ENCODE data around the gene PDZD7. TPM values are rescaled to one million over a fixed set of nuclear protein-coding genes. Genes with fewer than 3 reads are reported as not detected.

The PDZD7 gene
- total RNA-seq, 1 donor from 2014 or later: 0.29 TPM

DNA sequence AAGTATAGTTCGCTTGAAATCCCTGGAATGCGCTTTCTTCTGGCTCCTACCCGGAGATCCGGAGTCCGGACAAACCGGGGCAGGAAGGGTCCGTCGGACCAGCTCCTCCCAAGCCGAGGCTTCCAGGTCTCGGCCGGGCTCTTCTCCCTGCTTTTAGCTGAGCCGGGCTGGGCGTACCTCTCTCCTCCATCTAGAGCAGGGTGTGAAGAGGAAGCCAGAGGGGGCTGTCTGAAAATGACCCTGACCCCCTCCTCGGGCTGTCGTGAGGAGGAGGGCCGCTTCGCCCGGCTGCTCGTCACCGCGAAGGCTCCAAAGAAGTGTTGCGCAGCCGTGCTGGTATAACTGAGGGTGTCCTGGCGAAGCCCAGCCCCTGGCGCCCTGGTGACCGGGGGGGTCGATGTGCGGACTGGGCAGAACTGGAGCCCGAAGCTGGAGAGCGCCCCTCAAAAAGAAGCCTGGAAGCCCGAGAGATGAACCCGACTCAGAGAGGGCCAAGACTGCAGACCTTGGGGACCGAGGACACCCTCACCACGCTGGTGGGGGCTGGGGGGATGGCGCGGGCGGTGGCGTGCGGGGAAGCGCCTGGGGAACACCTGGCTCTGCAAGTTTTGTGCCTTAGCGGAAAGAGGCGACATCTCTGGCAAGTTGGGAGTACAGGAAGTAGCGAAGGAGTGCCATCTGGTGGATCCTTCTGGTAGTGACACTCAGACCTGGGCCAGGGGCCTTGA, 36.6 kb upstream of the PDZD7 start:
- Mint-ChIP-seq H3K36me3 (ENCODE audit: insufficient read depth) (no peaks in the 10 kb centered on the region), H3K4me1 (ENCODE audit: low read depth) (peaks cover 2% of the 10 kb centered on the region), H3K27me3 (peaks cover 66% of the 10 kb centered on the region), H3K4me3 (ENCODE audit: low read depth) (peak overlapping the region; percentile 72), H3K9me3 (ENCODE audit: low read depth) (no peaks in the 10 kb centered on the region), H3K27ac (peak overlapping the region; percentile 80)
- peak; percentile 72 for DNase-seq (ENCODE audit: low spot score, unreplicated experiment)
- TF ChIP-seq, protein P1, sequence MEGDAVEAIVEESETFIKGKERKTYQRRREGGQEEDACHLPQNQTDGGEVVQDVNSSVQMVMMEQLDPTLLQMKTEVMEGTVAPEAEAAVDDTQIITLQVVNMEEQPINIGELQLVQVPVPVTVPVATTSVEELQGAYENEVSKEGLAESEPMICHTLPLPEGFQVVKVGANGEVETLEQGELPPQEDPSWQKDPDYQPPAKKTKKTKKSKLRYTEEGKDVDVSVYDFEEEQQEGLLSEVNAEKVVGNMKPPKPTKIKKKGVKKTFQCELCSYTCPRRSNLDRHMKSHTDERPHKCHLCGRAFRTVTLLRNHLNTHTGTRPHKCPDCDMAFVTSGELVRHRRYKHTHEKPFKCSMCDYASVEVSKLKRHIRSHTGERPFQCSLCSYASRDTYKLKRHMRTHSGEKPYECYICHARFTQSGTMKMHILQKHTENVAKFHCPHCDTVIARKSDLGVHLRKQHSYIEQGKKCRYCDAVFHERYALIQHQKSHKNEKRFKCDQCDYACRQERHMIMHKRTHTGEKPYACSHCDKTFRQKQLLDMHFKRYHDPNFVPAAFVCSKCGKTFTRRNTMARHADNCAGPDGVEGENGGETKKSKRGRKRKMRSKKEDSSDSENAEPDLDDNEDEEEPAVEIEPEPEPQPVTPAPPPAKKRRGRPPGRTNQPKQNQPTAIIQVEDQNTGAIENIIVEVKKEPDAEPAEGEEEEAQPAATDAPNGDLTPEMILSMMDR (IDR thresholded peaks at IDR 0.05; ENCODE audit: unreplicated experiment): peak; percentile 83

GRCh38 chr10:101066896-101067355, 36.0 kb upstream of the PDZD7 start:
- peaks cover 62% of the 10 kb centered on the region for H3K27me3 Mint-ChIP-seq
- TF ChIP-seq, protein P1 (IDR thresholded peaks at IDR 0.05; ENCODE audit: unreplicated experiment): no peak
- H3K4me1 Mint-ChIP-seq (ENCODE audit: low read depth): peaks cover 3% of the 10 kb centered on the region
- no peak for DNase-seq (ENCODE audit: low spot score, unreplicated experiment)
- H3K9me3 Mint-ChIP-seq (ENCODE audit: low read depth): no peaks in the 10 kb centered on the region
- peak overlapping the region; percentile 72 for H3K4me3 Mint-ChIP-seq (ENCODE audit: low read depth)
- H3K27ac Mint-ChIP-seq: peak overlapping the region; percentile 56
- no peaks in the 10 kb centered on the region for H3K36me3 Mint-ChIP-seq (ENCODE audit: insufficient read depth)

DNA sequence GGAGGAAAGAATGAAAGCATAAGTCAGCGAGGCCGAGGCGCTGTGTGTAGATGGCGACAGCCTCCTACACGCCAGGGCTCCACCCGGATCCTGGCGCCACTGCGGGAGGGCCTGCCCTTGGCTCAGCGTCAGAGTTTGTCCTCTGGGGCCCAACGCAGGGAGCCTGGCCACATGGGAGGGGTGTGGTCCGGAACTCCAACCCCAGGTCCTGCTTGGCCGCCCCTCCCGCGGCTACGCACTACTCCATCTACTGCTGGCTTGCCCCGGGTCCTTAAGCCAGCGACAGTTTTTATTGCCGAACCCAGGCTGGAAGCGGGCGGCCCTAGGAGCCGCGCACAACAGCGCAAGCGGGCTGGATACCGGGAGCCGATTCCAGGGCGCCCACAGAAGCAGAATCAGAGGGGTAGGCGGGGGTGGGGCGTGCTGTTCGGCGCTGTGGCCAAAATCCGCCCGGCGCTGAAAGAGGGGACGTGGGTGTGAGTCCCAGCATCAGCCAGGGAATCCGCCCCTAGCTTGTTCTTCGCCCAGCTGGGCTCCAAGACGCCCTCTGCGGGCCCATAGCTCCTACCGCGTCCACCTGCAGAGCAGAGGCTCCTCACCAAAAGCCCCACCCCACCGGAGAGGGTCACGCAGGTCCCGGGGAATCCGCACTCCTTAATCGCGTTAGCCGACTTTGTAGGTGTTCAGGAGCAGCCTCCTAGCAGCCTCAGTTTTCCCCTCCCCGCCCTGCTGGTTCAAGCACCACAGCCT, 35.4 kb upstream of the PDZD7 start:
- peak overlapping the region; percentile 74 for H3K27ac Mint-ChIP-seq
- no peaks in the 10 kb centered on the region for H3K36me3 Mint-ChIP-seq (ENCODE audit: insufficient read depth)
- peak overlapping the region; percentile 53 for H3K4me3 Mint-ChIP-seq (ENCODE audit: low read depth)
- no peaks in the 10 kb centered on the region for H3K9me3 Mint-ChIP-seq (ENCODE audit: low read depth)
- H3K4me1 Mint-ChIP-seq (ENCODE audit: low read depth): peaks cover 7% of the 10 kb centered on the region
- DNase-seq (ENCODE audit: low spot score, unreplicated experiment): peak; percentile 37
- TF ChIP-seq, protein P1 (IDR thresholded peaks at IDR 0.05; ENCODE audit: unreplicated experiment): peak; percentile 55
- peaks cover 59% of the 10 kb centered on the region for H3K27me3 Mint-ChIP-seq

DNA sequence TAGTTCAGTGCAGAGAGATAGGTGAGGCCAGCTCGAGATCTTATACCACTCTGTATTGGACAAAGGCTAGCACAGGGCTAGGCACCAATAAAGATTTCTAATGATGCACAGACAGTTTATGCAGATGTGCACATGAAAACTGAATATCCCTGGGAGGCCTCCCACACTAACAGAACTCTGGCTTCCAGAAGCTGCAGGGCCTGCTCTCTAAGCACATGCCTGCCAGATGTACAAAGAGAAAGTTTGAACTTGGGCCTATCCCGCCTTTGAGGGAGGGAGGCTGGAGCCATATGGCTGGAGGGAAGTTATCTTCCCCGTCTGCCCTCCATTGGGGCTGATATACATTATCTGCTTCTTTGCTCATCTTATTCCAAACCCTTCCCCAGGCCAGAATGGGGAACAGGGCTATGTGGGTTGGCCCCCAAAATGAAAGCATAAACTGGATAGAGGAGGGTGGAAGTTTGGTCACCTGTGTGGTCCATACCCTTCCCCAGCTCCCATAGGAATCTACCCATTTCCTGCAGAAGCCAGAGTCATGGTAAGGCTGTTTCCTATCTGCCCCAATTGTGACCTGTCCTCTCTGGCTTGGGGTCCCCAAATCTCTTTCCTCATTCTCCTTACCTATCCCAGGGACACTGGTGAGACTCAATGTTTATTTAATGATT, 34.7 kb upstream of the PDZD7 start:
- H3K27ac Mint-ChIP-seq: no peak overlapping the region
- peaks cover 7% of the 10 kb centered on the region for H3K4me1 Mint-ChIP-seq (ENCODE audit: low read depth)
- H3K36me3 Mint-ChIP-seq (ENCODE audit: insufficient read depth): no peaks in the 10 kb centered on the region
- H3K9me3 Mint-ChIP-seq (ENCODE audit: low read depth): no peaks in the 10 kb centered on the region
- TF ChIP-seq, protein P1 (IDR thresholded peaks at IDR 0.05; ENCODE audit: unreplicated experiment): no peak
- no peak for DNase-seq (ENCODE audit: low spot score, unreplicated experiment)
- peaks cover 56% of the 10 kb centered on the region for H3K27me3 Mint-ChIP-seq
- H3K4me3 Mint-ChIP-seq (ENCODE audit: low read depth): no peak overlapping the region

- no peak overlapping the region for H3K4me3 Mint-ChIP-seq (ENCODE audit: low read depth)
- no peaks in the 10 kb centered on the region for H3K9me3 Mint-ChIP-seq (ENCODE audit: low read depth)
- H3K27me3 Mint-ChIP-seq: peaks cover 52% of the 10 kb centered on the region
- peaks cover 13% of the 10 kb centered on the region for H3K4me1 Mint-ChIP-seq (ENCODE audit: low read depth)
- no peak overlapping the region for H3K27ac Mint-ChIP-seq
- DNase-seq (ENCODE audit: low spot score, unreplicated experiment): no peak
- no peaks in the 10 kb centered on the region for H3K36me3 Mint-ChIP-seq (ENCODE audit: insufficient read depth)
- TF ChIP-seq, protein P1 (IDR thresholded peaks at IDR 0.05; ENCODE audit: unreplicated experiment): no peak
Measured at GRCh38 chr10:101064415-101065030, 33.6 kb upstream of the PDZD7 start.

All from progenitor cell of endocrine pancreas (in vitro differentiated cells).